CD1c-positive myeloid dendritic cell (primary cell): Measurements from ENCODE around the gene DNAH14.
A peak's percentile ranks its signal among the peaks of the same experiment; 100 is the strongest.
"Not testable (repeated sequence)": the region's sequence is repeated elsewhere in the genome, so short reads cannot be mapped to it uniquely, and the experiment has no call there.

Experiments used
- DNase-seq: peaks from one replicate; pipeline ENCODE4 v3.0.0-alpha.2; 2016; ENCODE audit errors: extremely low spot score

DNAH14 gene

GRCh38 chr1:225347123-225347683, 417.7 kb downstream of the DNAH14 start:
- no peak for DNase-seq

DNA sequence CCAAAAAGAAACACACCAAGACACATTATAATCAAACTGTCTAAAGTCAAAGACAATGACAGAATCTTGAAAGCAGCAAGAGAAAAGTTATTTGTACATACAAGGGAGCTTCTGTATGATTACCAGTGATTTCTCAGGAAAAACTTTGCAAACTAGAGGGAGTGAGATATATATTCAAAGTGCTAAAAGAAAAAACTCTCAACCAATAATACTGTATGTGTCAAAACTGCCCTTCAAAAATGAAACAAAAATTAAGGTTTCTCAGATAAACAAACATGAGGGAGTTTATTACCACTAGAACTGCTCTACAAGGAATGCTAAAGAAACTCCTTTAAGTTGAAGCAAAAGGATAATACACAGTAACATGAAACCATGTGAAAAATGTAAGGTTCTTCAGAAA, 418.9 kb downstream of the DNAH14 start:
- DNase-seq, result no peak

DNA sequence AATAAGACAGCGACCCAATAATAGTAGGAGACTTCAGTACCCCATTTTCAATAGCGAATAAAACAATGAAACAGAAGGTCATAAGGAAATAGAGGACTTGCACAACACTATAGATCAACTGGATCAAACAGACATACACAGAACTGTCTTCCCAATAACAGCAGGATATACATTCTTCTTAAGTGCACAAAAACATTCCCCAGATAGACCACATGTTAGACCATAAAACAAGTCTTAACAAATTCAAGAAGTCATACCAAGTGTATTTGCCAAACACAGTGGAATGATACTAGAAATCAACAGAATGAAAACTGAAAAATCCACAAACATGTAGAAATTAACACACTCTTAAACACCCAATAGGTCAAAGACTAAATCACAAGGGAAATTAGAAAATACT, 420.4 kb downstream of the DNAH14 start:
- no peak for DNase-seq

DNA sequence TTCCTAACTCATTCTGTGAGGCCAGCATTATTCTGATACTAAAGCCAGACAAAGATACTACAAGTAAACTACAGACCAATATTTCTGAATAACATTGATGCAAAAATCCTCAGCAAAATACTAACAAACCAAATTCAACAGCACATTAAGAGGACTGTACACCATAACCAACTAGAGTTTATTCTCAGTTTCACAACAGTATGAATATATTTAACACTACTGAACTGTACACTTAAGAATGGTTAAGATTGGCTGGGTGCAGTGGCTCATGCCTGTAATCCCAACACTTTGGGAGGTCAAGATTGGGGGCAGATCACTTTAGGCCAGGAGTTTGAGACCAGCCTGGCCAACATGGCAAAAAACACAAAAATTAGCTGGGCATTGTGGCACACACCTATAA, 421.4 kb downstream of the DNAH14 start:
- DNase-seq, result no peak

DNA sequence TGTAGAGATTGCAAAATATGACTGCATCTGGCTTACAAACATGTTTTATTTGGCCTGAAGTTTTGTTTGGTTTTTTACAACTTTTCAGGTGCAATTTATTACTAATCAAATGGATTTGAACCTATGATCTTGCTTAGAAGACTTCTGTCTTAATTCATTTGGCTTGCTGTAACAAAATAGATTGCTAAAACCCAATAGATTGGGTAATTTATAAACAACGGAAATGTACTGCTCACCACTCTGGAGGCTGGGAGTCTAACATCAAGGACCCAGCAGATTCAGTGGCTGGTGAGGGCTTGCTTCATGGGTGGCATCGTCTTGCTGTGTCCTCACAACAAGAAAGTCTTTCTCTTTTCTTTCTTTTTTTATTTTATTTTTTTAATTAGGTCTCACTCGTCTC, 425.4 kb downstream of the DNAH14 start:
- no peak for DNase-seq

DNA sequence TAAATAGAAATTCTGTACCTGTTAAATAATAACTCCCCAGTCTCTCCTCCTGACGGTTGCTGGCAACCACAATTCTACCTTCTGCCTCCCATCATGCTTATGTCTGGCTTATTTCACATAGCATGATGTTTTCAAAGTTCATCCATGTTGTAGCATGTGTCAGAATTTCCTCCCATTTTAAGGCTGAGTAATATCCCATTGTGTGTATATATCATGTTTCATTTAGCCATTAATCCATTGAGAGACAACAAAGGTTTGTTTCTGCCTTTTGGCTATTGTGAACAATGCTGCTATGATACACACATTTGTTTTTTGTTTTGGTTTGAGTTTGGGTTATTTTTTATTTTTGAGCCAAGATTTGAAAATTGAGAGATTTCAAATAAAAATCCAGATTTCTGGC, 426.4 kb downstream of the DNAH14 start:
- DNase-seq, result no peak

GRCh38 chr1:225360119-225360518, 430.6 kb downstream of the DNAH14 start:
- DNase-seq, result no peak

GRCh38 chr1:225361176-225361575, 431.7 kb downstream of the DNAH14 start:
- no peak for DNase-seq

- DNase-seq, result no peak
Observed at GRCh38 chr1:225362805-225363204, 433.3 kb downstream of the DNAH14 start.

- no peak for DNase-seq
Observed at GRCh38 chr1:225364439-225364838, 435.0 kb downstream of the DNAH14 start.

GRCh38 chr1:225366018-225366417, 436.5 kb downstream of the DNAH14 start:
- DNase-seq, result no peak

GRCh38 chr1:225366552-225366951, 437.1 kb downstream of the DNAH14 start:
- no peak for DNase-seq

DNA sequence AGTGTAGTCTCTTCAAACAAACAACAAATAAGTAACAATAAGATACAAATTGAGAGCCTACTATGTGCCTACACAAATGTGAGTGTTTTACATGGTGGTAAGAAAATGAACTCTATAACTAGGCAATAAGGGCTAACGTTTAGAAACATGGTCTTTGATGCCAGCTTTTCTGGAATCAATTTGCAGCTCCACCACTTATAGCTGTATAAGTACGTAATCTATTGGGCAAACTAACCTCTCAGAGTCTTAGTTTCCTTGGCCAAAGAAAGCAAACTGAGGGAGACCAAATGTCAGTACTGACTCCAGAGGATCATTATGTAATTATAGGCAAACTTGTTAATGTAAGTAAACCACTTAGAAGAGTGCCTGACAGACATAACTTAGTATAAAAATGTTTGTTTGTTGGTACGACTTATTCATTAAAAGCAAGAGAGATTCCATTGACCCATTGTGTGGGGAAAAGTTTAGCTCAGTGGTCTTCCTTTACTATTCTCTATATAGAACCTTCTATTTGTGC, 438.6 kb downstream of the DNAH14 start:
- DNase-seq, result no peak

- no peak for DNase-seq
Observed at GRCh38 chr1:225371366-225372010, 442.0 kb downstream of the DNAH14 start.

DNA sequence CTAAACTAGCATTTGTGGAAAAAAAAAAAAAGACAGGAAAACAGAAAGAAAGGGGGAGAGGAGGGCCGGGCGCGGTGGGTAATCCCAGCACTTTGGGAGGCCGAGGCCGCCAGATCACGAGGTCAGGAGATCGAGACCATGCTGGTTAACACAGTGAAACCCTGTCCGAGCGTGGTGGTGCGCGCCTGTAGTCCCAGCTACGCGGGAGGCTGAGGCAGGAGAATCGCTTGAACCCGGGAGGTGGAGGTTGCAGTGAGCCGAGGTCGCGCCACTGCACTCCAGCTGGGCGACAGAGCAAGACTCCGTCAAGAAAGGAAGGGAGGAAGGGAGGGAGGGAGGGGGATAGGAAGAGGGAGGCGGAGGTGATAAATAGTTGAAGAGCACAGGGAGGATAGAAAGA, 443.7 kb downstream of the DNAH14 start:
- DNase-seq, result no peak

DNA sequence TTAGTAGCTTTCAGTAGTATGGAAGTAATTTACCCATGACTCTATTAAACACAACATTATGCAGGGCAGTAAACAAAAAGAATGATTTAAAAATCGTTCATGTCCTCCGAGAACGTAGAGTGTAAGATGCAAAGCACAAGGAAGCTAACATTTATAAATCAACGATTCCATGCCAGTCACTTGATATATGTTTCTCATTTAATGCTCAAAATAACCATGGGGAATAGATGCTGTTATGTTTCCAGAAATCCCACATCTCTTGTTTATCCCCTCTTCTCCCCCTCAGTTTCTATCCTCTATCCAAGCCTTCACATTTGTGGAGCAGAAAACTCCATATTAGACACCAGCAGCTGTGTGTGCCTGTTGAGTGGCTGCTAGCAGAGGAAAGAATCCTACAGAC, 445.5 kb downstream of the DNAH14 start:
- no peak for DNase-seq

- DNase-seq, result no peak
Observed at GRCh38 chr1:225378880-225379279, 449.4 kb downstream of the DNAH14 start.

GRCh38 chr1:225380691-225381090, 451.2 kb downstream of the DNAH14 start:
- no peak for DNase-seq

- not testable (repeated sequence) for DNase-seq
Observed at GRCh38 chr1:225386860-225387259, 457.4 kb downstream of the DNAH14 start.

GRCh38 chr1:225388372-225388771, 458.9 kb downstream of the DNAH14 start:
- peak; percentile 1 for DNase-seq

- no peak for DNase-seq
Observed at GRCh38 chr1:225389843-225390242, 460.4 kb downstream of the DNAH14 start.

- DNase-seq, result no peak
Observed at GRCh38 chr1:225396357-225396756, 466.9 kb downstream of the DNAH14 start.

DNA sequence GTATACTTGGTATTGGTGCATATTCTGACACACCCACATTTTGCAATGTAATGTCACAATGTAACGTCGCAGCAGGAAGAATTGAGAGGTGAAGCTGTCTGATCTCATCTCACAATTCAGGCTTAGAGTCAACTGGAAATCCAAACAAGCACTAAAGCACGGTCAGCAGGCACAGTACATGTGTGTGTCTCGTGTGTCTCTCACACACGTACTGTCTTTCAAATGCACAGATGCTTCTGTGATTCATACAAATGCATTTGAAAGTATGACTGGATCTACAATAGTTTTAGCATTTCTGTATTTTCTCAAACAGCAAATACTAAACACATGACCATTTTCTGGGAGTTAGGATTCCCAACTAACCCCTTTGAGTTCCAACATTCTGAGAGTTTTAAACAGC, 471.5 kb downstream of the DNAH14 start:
- no peak for DNase-seq
